Tibial nerve (tissue), 4 donors: ENCODE results near the gene TAAR8. TPM values are rescaled to one million over a fixed set of nuclear protein-coding genes. Genes with fewer than 3 reads are reported as not detected.

Experiments used
- DNase-seq, 2 donors: peaks; one replicate each; pipeline ENCODE4 v3.0.0-alpha.2; 2019; ENCODE audit warnings: low spot score in 2 of 2
- H3K27ac ChIP-seq, 4 donors: fragments of 200-600 bp; sonication (generic) in 3 of 4; one replicate each; pipeline ENCODE4 v1.5.1; 2017 to 2019; ENCODE audit warnings: mild to moderate bottlenecking in 1 of 4
- H3K27me3 ChIP-seq, 2 donors: fragments of 200-600 bp; sonication (generic) in 1 of 2; one replicate each; pipeline versions ENCODE4 v1.5.1 to v1.6.0; 2017 to 2019
- H3K36me3 ChIP-seq, 3 donors: fragments of 200-600 bp; sonication (generic); one replicate each; pipeline ENCODE4 v1.5.1; 2018 to 2019
- H3K4me1 ChIP-seq, 4 donors: fragments of 200-600 bp; sonication (generic) in 3 of 4; one replicate each; pipeline ENCODE4 v1.5.1; 2017 to 2019
- H3K4me3 ChIP-seq, 4 donors: fragments of 200-600 bp; sonication (generic) in 3 of 4; one replicate each; pipeline ENCODE4 v1.5.1; 2017 to 2019; ENCODE audit warnings: mild to moderate bottlenecking in 1 of 4, moderate library complexity in 1 of 4
- H3K9me3 ChIP-seq, 4 donors: fragments of 200-600 bp; sonication (generic) in 3 of 4; one replicate each; pipeline ENCODE4 v1.5.1; 2017 to 2019
- EP300 ChIP-seq, 2 donors: sonication (generic); formaldehyde crosslinking; IDR thresholded peaks; one replicate each; pipeline ENCODE4 v1.6.1; 2017; ENCODE audit warnings: antibody characterized with exemption in 2 of 2, mild to moderate bottlenecking in 1 of 2
- POLR2A ChIP-seq, 2 donors: fragments of 450-650 bp; IDR thresholded peaks; one replicate each; pipeline ENCODE4 v1.6.1; 2017; ENCODE audit warnings: antibody characterized with exemption in 2 of 2, mild to moderate bottlenecking in 2 of 2, moderate library complexity in 2 of 2
- WGBS, 2 donors: methylation state at CpG; one replicate each; pipeline ENCODE4 v1.1.5; 2018; 5-methylcytosine and 5-hydroxymethylcytosine counted together
- total RNA-seq, 4 donors: library from RNA; depleted of rRNA; stranded (reverse); fragments of >200 nt; gene quantifications; one replicate each; pipeline ENCODE4 v1.1.0, GENCODE V29; 2016
- TF ChIP-seq, protein P1 (sequence below), 5 experiments: fragments of 200-600 bp in 3 of 5; fragments of 450-650 bp in 2 of 5; sonication (generic) in 3 of 5; IDR thresholded peaks; one replicate each; pipeline ENCODE4 v1.5.1; 2016 to 2019; ENCODE audit warnings: antibody characterized with exemption in 5 of 5, mild to moderate bottlenecking in 3 of 5, moderate library complexity in 2 of 5

Gene TAAR8
- total RNA-seq, 4 donors from 2014 or later: not detected

GRCh38 chr6:132566404-132566803 is 13.9 kb downstream of the TAAR8 start:
- H3K4me1 ChIP-seq: no peaks in the 10 kb centered on the region
- no peaks in the 10 kb centered on the region for H3K36me3 ChIP-seq
- no peak for DNase-seq
- no peaks in the 10 kb centered on the region for H3K27me3 ChIP-seq
- TF ChIP-seq EP300 (IDR thresholded peaks at IDR 0.05) (no peak), POLR2A (IDR thresholded peaks at IDR 0.05) (no peak)
- TF ChIP-seq, protein P1, sequence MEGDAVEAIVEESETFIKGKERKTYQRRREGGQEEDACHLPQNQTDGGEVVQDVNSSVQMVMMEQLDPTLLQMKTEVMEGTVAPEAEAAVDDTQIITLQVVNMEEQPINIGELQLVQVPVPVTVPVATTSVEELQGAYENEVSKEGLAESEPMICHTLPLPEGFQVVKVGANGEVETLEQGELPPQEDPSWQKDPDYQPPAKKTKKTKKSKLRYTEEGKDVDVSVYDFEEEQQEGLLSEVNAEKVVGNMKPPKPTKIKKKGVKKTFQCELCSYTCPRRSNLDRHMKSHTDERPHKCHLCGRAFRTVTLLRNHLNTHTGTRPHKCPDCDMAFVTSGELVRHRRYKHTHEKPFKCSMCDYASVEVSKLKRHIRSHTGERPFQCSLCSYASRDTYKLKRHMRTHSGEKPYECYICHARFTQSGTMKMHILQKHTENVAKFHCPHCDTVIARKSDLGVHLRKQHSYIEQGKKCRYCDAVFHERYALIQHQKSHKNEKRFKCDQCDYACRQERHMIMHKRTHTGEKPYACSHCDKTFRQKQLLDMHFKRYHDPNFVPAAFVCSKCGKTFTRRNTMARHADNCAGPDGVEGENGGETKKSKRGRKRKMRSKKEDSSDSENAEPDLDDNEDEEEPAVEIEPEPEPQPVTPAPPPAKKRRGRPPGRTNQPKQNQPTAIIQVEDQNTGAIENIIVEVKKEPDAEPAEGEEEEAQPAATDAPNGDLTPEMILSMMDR (IDR thresholded peaks at IDR 0.05): no peak
- 89 to 90% methylated on average over 6 of the region's 6 CpGs for WGBS, 2 donors
- no peak overlapping the region for H3K27ac ChIP-seq
- no peak overlapping the region for H3K4me3 ChIP-seq
- no peaks in the 10 kb centered on the region for H3K9me3 ChIP-seq

DNA sequence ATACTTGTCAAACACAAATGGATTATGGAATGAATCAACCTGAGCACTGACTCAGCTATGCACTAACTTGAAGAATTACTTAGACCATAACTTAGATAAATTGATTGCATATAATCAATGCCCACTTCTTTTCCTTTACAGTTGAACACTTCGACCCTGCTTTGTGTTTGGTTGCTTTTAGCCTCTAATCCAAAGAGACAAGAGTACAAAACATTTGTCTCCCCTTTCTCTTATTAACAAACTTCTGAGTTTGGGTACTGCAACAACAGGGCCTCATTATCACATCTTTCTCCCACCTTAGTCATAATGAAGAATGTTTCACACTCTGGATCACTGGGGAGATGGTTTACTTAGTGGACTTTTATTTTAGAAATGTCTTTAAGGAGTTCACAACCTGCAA is 15.1 kb downstream of the TAAR8 start:
- no peaks in the 10 kb centered on the region for H3K27me3 ChIP-seq
- WGBS, 2 donors: 75 to 77% methylated on average over 1 of the region's 1 CpG
- H3K27ac ChIP-seq: no peak overlapping the region
- H3K36me3 ChIP-seq: no peaks in the 10 kb centered on the region
- DNase-seq: no peak
- H3K4me3 ChIP-seq: no peak overlapping the region
- H3K4me1 ChIP-seq: no peaks in the 10 kb centered on the region
- H3K9me3 ChIP-seq: no peaks in the 10 kb centered on the region
- TF ChIP-seq, protein P1 (IDR thresholded peaks at IDR 0.05): no peak
- no peak for TF ChIP-seq POLR2A (IDR thresholded peaks at IDR 0.05)
- no peak for TF ChIP-seq EP300 (IDR thresholded peaks at IDR 0.05)

DNA sequence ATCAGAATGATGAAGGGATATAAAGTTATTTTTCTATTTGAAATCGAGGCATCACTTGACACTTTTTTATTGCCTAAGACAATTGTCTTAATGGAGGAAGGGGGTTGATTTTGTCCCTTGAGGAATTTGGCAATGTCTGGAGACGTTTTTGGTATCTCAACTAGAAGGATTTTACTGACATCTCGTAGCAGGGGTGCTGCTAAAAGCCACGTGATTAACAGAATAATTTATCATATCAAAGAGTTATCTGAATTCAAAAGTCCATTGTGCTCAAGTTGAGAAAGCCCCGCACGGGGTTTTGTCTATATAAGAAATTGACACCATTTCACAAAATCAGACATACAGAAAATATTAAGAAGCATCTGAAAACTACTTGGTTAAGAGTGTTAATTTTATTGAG is 16.1 kb downstream of the TAAR8 start:
- H3K36me3 ChIP-seq: no peaks in the 10 kb centered on the region
- H3K9me3 ChIP-seq: no peaks in the 10 kb centered on the region
- 42 to 52% methylated on average over 6 of the region's 6 CpGs for WGBS, 2 donors
- TF ChIP-seq EP300 (IDR thresholded peaks at IDR 0.05): no peak
- no peak for TF ChIP-seq POLR2A (IDR thresholded peaks at IDR 0.05)
- TF ChIP-seq, protein P1 (IDR thresholded peaks at IDR 0.05): no peak
- DNase-seq: no peak
- no peak overlapping the region for H3K27ac ChIP-seq
- no peak overlapping the region for H3K4me3 ChIP-seq
- no peaks in the 10 kb centered on the region for H3K27me3 ChIP-seq
- no peaks in the 10 kb centered on the region for H3K4me1 ChIP-seq

- H3K4me3 ChIP-seq: no peak overlapping the region
- no peaks in the 10 kb centered on the region for H3K27me3 ChIP-seq
- H3K4me1 ChIP-seq: no peaks in the 10 kb centered on the region
- no peak for DNase-seq
- 48 to 49% methylated on average over 4 of the region's 4 CpGs for WGBS, 2 donors
- H3K27ac ChIP-seq: no peak overlapping the region
- H3K36me3 ChIP-seq: no peaks in the 10 kb centered on the region
- H3K9me3 ChIP-seq: no peaks in the 10 kb centered on the region
- no peak for TF ChIP-seq EP300 (IDR thresholded peaks at IDR 0.05)
- no peak for TF ChIP-seq POLR2A (IDR thresholded peaks at IDR 0.05)
- TF ChIP-seq, protein P1 (IDR thresholded peaks at IDR 0.05): no peak
These were observed 16.7 kb downstream of the TAAR8 start for GRCh38 chr6:132569170-132569569.

DNA sequence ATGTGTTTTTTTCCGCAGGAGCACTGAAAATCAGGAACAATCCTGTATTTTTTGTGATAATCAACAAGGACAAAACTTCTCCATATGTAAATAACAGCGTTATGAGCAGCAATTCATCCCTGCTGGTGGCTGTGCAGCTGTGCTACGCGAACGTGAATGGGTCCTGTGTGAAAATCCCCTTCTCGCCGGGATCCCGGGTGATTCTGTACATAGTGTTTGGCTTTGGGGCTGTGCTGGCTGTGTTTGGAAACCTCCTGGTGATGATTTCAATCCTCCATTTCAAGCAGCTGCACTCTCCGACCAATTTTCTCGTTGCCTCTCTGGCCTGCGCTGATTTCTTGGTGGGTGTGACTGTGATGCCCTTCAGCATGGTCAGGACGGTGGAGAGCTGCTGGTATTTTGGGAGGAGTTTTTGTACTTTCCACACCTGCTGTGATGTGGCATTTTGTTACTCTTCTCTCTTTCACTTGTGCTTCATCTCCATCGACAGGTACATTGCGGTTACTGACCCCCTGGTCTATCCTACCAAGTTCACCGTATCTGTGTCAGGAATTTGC is 17.8 kb downstream of the TAAR8 start, which contains the start of gene TAAR6:
TSS of gene TAAR6 (plus strand) at position 102 of the 557 bp plus-strand sequence. CDS start at position 102, 0 bp downstream.
- Histone ChIP-seq H3K27me3 (no peaks in the 10 kb centered on the region), H3K9me3 (no peaks in the 10 kb centered on the region), H3K27ac (no peak within 1 kb of the TSS), H3K36me3 (no peaks in the 10 kb centered on the region), H3K4me1 (no peaks in the 10 kb centered on the region), H3K4me3 (no peak within 1 kb of the TSS)
- WGBS, 2 donors: 69 to 70% methylated on average over 15 of the region's 15 CpGs
- DNase-seq: no peak
- TF ChIP-seq POLR2A (IDR thresholded peaks at IDR 0.05) (no peak), EP300 (IDR thresholded peaks at IDR 0.05) (no peak)
- TF ChIP-seq, protein P1 (IDR thresholded peaks at IDR 0.05): no peak
